T-helper 17 cell (primary cell): ENCODE data around the gene PRR33. TPM values are rescaled to one million over a fixed set of nuclear protein-coding genes. Genes with fewer than 3 reads are reported as not detected.
"Not testable (repeated sequence)": the region's sequence is repeated elsewhere in the genome, so short reads cannot be mapped to it uniquely, and the experiment has no call there.

ENCODE experiments used
- ATAC-seq: fragments of 150-1000 bp; cut with Tn5 transposase; 2 replicates; pipeline ENCODE4 v1.10.0; 2021; ENCODE audit warnings: mild to moderate bottlenecking, moderate library complexity
- DNase-seq, 3 donors: peaks; one replicate each; pipeline versions ENCODE4 v3.0.0 to v3.0.0-alpha.2; 2020 to 2021
- H3K9me3 ChIP-seq: one replicate; pipeline ENCODE4 v1.7.0; 2013; ENCODE audit warnings: low read length, mild to moderate bottlenecking; ENCODE audit not compliant: control insufficient read depth, poor library complexity, severe bottlenecking
- H3K27ac Mint-ChIP-seq: one replicate; pipeline ENCODE4 v1.8.0; 2022; ENCODE audit warnings: mild to moderate bottlenecking, moderate library complexity, mixed read lengths
- H3K27me3 Mint-ChIP-seq: one replicate; pipeline ENCODE4 v1.8.0; 2022; ENCODE audit warnings: mixed read lengths
- H3K36me3 Mint-ChIP-seq: one replicate; pipeline ENCODE4 v1.8.0; 2022; ENCODE audit warnings: low read depth, mixed read lengths
- H3K4me1 Mint-ChIP-seq: one replicate; pipeline ENCODE4 v1.8.0; 2022; ENCODE audit warnings: mild to moderate bottlenecking, mixed read lengths
- H3K4me3 Mint-ChIP-seq: one replicate; pipeline ENCODE4 v1.8.0; 2022; ENCODE audit warnings: mild to moderate bottlenecking, moderate library complexity, mixed read lengths
- total RNA-seq, 4 donors: library from RNA in 2 of 4; stranded (reverse) in 2 of 4; gene quantifications; one replicate each; pipeline ENCODE4 v1.2.3 and lab custom pipeline; 2022 to 2026

The PRR33 gene
- total RNA-seq, 2 donors from 2014 or later, result not detected

DNA sequence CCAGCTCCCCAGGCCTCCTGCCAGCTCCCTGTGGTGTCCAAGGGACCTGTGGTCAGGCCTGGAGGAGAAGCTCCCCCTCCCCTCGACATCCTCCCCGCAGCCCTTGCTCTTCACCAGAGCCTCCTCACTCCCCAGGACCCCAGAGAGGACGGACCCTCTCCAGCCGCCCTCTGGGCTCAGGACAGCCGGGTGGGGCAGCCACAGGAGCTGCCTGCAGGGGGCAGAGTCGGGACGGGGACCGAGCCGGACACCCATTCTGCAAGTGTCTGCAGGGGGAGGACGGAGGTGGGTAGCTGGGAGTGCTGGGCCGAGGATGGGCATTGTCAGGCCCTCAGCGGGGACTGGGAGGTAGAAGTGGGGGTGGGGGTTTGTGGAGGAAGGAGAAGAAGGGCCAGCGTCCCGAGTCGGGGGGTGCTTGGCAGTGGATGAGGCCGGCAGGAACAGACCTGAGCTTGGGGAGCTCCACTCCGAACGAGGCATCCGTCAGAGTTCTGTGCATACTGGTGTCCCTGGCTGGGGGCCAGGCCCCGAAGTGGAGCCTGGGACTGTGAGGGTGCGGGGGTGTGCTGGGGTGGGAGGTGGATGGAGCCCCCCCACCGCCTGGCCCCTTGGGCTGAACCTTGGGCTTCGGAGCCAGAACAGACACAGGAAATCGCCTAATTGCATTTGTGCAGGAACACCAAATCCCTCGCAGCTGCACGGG is 15.2 kb downstream of the PRR33 start:
- H3K4me3 Mint-ChIP-seq, result no peak overlapping the region
- peak in 1 of 3 donors; percentile 16 for DNase-seq
- H3K4me1 Mint-ChIP-seq, result peaks cover 23% of the 10 kb centered on the region
- no peak overlapping the region for H3K27ac Mint-ChIP-seq
- no peaks in the 10 kb centered on the region for H3K27me3 Mint-ChIP-seq
- no peaks in the 10 kb centered on the region for H3K9me3 ChIP-seq
- no peaks in the 10 kb centered on the region for H3K36me3 Mint-ChIP-seq
- ATAC-seq, result no peak

DNA sequence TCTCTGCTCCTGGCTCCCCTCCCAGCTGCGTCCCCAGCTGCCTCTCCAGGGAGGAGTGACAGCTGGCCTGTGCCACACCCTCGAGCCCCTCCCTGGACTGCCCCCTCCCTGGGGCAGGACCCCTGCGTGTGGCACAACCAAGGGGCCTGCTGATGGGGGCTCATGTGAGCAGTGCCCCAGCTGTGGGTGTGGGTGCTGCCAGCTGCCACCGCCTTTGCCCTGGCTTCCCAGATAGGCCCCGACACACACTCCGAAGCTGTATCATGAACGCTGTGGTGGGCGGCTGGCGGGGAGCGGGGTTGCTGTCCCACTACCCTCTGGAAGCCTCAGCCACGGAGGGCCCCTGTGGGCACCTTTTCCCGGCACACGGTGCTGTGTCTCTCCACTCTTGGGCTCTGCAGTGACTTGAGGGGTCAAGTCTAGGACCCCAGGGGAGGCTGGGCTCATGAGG is 15.8 kb downstream of the PRR33 start:
- not testable (repeated sequence) for DNase-seq, ATAC-seq, H3K9me3 ChIP-seq, H3K4me3 Mint-ChIP-seq, H3K36me3 Mint-ChIP-seq, H3K27ac Mint-ChIP-seq, H3K27me3 Mint-ChIP-seq
- H3K4me1 Mint-ChIP-seq, result peaks cover 25% of the 10 kb centered on the region

DNA sequence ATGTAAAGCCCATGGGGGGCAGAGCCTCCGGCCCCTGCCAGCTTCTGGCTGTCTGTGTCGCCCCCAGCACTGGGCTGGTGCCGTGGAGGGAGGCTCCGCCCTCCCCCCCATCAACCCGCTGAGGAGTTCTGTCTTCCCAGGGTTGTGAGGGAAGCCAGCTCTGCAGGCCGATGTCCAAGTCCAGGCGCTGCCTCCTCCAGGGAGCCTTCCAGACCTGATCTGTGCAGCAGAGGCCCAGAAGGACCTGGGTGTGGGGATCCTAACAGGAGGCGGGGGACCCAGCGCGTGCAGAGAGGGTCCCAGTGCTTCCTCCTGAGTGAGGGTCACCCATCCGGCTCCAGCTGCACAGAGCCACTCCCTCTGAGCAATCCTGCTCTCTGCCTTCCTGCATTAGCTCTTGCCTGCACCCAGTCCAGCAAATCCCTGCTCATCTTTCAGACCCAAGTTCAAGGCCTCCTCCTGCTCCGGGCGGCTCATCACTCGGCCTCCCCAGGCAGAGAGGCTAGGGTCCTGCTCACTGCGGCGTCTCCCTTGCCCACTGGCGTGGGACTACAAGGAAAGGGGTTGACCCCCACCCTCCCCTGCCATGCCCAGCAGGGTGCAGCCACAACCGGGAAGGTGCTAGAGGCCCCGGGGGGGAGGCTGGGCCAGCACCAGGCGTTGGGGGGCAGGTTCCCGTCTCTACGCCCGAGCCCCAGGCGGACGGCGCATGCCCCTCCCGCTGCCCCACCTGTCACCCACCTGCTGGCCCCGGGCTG is 16.4 kb downstream of the PRR33 start:
- Mint-ChIP-seq H3K27ac (no peak overlapping the region), H3K4me3 (peak overlapping the region; percentile 15), H3K4me1 (peaks cover 27% of the 10 kb centered on the region), H3K27me3 (no peaks in the 10 kb centered on the region), H3K36me3 (no peaks in the 10 kb centered on the region)
- no peak for ATAC-seq
- DNase-seq, result no peak
- no peaks in the 10 kb centered on the region for H3K9me3 ChIP-seq

DNA sequence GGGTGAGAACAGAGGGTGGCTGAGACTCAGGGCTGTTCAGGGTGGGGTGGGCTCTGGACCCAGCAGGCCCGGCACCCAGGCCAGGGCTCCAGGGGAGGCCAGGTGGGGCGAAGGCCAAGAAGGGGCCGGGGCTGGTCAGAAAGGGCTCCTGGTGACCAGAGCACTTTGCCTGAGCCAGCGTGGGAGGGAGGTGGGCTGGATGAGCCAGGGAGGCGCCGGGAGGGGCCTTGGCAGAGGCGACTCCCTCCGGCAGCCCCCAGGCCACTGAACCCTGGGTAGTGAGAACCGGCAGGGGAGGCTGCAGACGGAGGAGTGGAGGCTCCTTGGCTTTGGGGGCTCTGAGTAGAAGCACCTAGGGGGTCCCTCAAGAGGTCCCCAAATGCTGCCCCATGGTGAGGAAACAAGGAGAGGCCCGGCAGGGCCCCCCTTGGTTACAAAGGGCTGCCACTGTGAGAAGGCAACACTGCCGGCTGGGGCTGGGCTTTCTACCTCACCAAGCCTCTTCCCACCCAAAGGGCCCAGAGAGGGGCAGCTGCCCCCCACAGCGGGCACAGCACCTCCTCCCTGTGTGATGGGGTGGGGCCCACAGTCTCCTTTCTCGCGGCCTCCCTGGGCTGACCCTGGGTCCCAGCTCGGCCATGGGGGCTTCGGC is 17.1 kb downstream of the PRR33 start:
- peaks cover 34% of the 10 kb centered on the region for H3K4me1 Mint-ChIP-seq
- not testable (repeated sequence) for ATAC-seq, H3K27me3 Mint-ChIP-seq, H3K27ac Mint-ChIP-seq, DNase-seq, H3K9me3 ChIP-seq, H3K36me3 Mint-ChIP-seq, H3K4me3 Mint-ChIP-seq

DNA sequence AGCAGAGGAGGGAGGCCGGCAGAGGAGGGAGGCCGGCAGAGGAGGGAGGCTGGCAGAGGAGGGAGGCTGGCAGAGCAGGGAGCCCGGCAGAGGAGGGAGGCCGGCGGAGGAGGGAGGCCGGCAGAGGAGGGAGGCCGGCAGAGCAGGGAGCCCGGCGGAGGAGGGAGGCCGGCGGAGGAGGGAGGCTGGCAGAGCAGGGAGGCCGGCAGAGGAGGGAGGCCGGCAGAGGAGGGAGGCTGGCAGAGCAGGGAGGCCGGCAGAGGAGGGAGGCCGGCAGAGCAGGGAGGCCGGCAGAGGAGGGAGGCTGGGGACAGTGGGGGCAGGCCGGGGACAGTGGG is 17.9 kb downstream of the PRR33 start:
- H3K27me3 Mint-ChIP-seq, H3K36me3 Mint-ChIP-seq, ATAC-seq, H3K9me3 ChIP-seq, H3K4me3 Mint-ChIP-seq: not testable (repeated sequence)
- H3K27ac Mint-ChIP-seq, result peak overlapping the region; percentile 39
- DNase-seq, result peak in 1 of 3 donors; percentile 0
- peaks cover 42% of the 10 kb centered on the region for H3K4me1 Mint-ChIP-seq

DNA sequence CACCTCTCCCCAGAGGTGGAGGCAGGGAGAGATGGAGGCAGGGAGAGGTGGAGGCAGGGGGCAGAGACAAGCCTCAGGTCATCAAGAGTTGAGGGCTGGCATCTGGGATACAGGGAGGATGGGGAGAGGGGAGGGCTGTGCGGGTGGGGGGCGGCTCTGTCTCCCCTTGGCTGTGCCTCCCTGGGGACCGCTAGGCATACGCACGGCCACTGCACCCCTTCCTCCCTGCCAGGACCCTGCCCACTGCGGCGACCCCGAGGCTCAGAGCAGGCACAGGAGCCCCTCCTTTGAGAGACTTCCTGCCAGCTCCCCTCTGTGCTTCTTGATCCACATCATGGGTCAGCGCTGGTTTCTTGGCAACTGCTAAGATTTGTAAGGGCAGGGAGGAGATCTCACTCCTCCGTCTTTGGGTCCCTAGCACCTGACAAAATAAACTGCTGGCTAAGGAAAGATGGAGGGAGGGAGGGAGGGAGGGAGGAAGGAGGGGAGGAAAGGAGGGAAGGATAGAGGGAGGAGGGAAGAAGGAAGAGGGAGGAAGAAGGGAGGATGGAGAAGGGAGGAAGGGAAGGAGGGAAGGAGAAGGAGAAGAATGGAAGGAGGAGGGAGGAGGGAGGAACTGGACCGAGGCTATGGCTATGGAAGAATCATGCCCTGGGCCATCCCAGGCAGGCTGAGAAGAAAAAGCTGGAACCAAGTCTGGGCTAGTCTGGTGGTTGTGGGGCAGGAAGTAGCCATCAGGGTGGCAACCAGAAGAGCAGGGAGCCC is 18.5 kb downstream of the PRR33 start:
- DNase-seq, result peak in 1 of 3 donors; percentile 8
- no peaks in the 10 kb centered on the region for H3K27me3 Mint-ChIP-seq
- no peaks in the 10 kb centered on the region for H3K36me3 Mint-ChIP-seq
- ATAC-seq, result no peak
- peaks cover 44% of the 10 kb centered on the region for H3K4me1 Mint-ChIP-seq
- no peak overlapping the region for H3K4me3 Mint-ChIP-seq
- H3K27ac Mint-ChIP-seq, result peak overlapping the region; percentile 59
- H3K9me3 ChIP-seq, result no peaks in the 10 kb centered on the region

DNA sequence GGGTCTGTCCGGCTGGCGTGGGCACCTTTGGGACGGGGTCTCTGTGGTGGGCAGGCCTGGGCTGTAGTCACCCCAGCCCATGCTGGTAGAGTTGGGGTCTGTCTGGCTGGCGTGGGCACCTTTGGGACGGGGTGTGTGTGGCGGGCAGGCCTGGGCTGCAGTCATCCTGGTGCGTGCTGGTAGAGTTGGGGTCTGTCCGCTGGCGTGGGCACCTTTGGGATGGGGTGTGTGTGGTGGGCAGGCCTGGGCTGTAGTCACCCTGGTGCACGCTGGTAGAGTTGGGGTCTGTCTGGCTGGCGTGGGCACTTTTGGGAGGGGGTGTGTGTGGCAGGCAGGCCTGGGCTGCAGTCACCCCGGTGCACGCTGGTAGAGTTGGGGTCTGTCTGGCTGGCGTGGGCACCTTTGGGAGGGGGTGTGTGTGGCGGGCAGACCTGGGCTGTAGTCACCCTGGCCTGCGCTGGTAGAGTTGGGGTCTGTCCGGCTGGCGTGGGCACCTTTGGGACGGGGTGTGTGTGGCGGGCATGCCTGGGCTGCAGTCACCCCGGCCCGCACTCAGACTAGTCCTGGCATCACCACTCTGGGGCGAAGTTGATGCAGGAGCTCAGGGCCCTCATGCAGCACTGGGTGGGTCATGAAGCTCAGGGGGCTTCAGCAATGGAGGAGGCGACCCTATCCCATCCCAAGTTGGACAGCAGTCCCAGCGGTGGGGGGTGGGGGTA is 19.3 kb downstream of the PRR33 start:
- H3K27me3 Mint-ChIP-seq, result no peaks in the 10 kb centered on the region
- peak overlapping the region; percentile 12 for H3K4me3 Mint-ChIP-seq
- ATAC-seq (no peak), DNase-seq (peak in 1 of 3 donors; percentile 1)
- peaks cover 48% of the 10 kb centered on the region for H3K4me1 Mint-ChIP-seq
- no peaks in the 10 kb centered on the region for H3K9me3 ChIP-seq
- H3K27ac Mint-ChIP-seq, result peak overlapping the region; percentile 59
- no peaks in the 10 kb centered on the region for H3K36me3 Mint-ChIP-seq

DNA sequence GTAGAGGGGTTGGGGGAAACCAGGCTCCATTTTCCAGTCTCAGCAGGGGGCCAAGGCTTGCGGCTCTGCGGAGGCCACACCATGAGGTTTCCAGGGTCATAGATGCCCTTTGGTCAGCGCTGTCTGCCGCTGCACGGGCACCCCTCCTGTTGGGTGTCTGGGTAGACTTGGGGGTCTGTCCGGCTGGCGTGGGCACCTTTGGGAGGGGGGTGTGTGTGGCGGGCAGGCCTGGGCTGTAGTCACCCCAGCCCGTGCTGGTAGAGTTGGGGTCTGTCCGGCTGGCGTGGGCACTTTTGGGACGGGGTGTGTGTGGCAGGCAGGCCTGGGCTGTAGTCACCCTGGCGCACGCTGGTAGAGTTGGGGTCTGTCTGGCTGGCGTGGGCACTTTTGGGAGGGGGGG is 20.2 kb downstream of the PRR33 start:
- Mint-ChIP-seq H3K4me1 (peaks cover 47% of the 10 kb centered on the region), H3K27me3 (no peaks in the 10 kb centered on the region), H3K36me3 (no peaks in the 10 kb centered on the region)

DNA sequence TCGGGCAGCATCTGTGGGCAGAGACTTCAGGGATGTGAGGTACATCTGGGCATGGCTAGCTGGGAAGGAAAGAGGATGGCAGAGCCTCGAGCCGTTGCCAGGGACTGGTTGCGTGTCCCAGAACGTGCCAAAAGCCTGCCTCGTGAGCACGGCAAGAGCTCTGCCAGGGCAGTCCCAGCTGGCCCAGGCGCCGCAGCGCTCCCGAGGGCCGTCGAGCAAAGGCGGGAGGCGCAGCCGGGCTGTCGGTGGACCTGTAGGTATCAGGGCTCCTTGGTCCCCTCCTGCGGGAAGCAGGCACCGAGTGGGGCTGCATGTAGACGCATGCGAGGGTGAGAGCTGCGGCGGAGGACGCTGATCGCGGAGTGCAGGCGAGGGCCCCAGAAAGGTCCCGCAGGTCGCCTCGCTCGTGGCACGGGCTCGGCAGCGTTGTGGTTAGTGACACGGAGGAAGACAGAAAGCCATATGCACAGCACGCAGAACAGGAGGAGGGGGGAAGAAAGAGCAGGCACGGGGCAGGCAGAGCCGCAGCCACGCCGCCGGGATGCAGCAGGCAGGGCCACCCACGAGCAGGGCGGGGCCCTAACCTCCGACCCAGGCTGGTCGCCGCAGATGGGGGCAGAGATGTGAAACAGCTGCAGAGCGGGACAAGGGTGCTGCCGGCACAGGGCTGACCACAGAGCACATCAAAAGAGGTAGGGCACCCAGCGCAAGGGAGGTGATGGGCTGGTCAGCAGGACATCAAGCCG is 20.8 kb downstream of the PRR33 start:
- Mint-ChIP-seq H3K36me3 (no peaks in the 10 kb centered on the region), H3K4me3 (peak overlapping the region; percentile 89), H3K27ac (peak overlapping the region; percentile 94), H3K27me3 (no peaks in the 10 kb centered on the region), H3K4me1 (peaks cover 51% of the 10 kb centered on the region)
- ATAC-seq (peak; percentile 88), DNase-seq (peak in 1 of 3 donors; percentile 53)
- no peaks in the 10 kb centered on the region for H3K9me3 ChIP-seq

More for the DNA sequence above, 20.2 kb downstream of the PRR33 start:
- no peaks in the 10 kb centered on the region for H3K9me3 ChIP-seq
- DNase-seq, result peak in 1 of 3 donors; percentile 9
- ATAC-seq, result no peak
- H3K27ac Mint-ChIP-seq, result peak overlapping the region; percentile 59
- H3K4me3 Mint-ChIP-seq, result peak overlapping the region; percentile 15

DNA sequence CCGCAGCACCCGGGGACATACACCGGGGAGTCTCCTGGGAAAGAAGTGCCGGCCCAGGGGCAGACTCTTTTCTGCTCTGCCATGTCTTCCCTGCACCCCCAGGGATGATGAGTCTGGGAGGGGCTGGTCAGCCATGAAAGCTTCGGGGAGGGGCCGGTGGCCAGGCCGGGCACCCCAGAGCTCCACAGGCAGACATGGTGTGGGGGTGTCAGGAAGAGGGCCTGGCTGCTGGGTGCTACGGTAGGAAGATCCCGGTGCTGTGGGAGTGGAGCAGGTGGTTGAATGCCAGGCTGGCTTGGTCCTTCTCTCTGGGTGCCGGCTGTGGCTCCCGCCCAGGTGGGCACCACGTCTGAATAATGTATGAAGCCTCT is 21.4 kb downstream of the PRR33 start:
- peak overlapping the region; percentile 94 for H3K27ac Mint-ChIP-seq
- no peaks in the 10 kb centered on the region for H3K36me3 Mint-ChIP-seq
- H3K27me3 Mint-ChIP-seq, result no peaks in the 10 kb centered on the region
- H3K4me3 Mint-ChIP-seq, result peak overlapping the region; percentile 89
- DNase-seq (no peak), ATAC-seq (no peak)
- peaks cover 55% of the 10 kb centered on the region for H3K4me1 Mint-ChIP-seq
- no peaks in the 10 kb centered on the region for H3K9me3 ChIP-seq

DNA sequence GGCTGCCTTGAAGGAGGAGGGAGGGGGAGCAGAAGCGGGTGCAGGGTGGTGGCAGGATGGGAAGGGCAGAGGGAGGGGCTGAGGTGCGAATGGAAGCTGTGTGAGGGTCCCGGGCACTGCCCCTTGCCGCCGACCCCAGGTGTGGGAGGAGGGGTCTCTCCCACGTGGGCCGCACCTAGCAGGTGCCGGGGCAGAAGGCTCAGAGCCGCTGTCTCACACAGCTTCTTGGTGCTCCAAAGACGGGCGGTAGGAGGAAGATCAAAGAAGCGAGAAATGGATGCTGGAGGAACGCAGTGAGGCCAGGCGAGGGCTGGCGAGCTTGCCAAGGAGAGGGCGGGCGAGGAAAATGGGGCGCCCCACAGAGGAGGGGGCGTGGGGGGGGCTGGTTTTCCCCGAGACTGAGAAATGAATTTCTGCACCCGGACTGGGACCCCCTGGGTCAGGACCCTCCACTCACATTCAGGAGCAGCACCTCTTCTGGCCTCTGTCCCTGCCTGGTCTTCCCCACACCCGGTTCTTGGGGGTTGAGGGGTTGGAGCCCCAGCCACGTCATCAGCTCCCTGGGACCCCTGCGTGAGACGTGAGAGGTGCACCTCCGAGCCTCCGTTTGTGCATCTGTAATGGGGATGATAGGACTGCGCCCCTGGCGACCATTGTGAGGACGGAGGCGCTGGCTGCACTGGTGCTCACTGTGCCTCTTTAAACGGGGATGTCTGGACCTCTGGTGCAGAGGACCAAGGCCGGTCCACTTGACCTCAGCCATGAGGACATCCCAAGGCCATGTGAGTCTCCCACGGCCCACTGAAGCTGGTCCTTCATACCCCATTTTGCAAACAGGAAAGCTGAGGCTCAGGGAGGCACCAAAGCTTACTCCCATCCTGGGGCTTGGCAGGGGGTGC is 22.0 kb downstream of the PRR33 start:
- ATAC-seq (no peak), DNase-seq (no peak)
- no peaks in the 10 kb centered on the region for H3K36me3 Mint-ChIP-seq
- peak overlapping the region; percentile 89 for H3K4me3 Mint-ChIP-seq
- H3K9me3 ChIP-seq, result no peaks in the 10 kb centered on the region
- peaks cover 58% of the 10 kb centered on the region for H3K4me1 Mint-ChIP-seq
- H3K27me3 Mint-ChIP-seq, result no peaks in the 10 kb centered on the region
- peak overlapping the region; percentile 94 for H3K27ac Mint-ChIP-seq
